ENCODE data around the gene KLK1. TPM values are rescaled to one million over a fixed set of nuclear protein-coding genes. Genes with fewer than 3 reads are reported as not detected.
"Not testable (repeated sequence)": the region's sequence is repeated elsewhere in the genome, so short reads cannot be mapped to it uniquely, and the experiment has no call there.

The KLK1 gene
- total RNA-seq, 1 experiment from 2014 or later, result not detected

DNA sequence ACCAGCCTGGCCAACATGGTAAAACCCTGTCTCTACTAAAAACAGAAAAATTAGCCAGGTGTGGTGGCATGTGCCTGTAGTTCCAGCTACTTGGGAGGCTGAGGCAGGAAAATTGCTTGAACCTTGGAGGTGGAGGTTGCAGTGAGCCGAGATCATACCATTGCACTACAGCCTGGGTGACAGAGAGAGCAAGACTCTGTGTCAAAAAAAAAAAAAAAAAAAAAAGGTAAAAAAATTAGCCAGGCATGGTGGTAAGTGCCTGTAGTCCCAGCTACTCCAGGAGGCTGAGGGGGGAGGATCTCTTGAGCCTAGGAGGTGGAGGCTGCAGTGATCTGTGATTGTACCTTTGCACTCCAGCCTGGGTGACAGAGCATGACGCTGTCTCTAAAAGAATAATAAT is 53.4 kb downstream of the KLK1 start, which contains the start of gene GPR32:
Gene GPR32 (plus strand): TSS at position 301 of the 400 bp plus-strand sequence. CDS start 137 bp downstream, outside the sequence.
- H3K9me3 ChIP-seq (replicated peaks); H3K4me1 ChIP-seq (replicated peaks); H3K36me3 ChIP-seq; DNase-seq (ENCODE audit: low read depth in 1 of 2, low spot score in 2 of 2); H3K27me3 ChIP-seq (replicated peaks); H3K27ac ChIP-seq; H3K4me3 ChIP-seq: not testable (repeated sequence)

Other genes with a start within 250 kb of the KLK1 start
- gene SYT3, start 183.9 kb downstream of the KLK1 start, total RNA-seq (2014; rRNA removed; shearing (Covaris generic)), result not detected in 2 replicates
- not detected in 2 replicates for gene C19orf81, start 174.3 kb downstream of the KLK1 start, total RNA-seq (2014; rRNA removed; shearing (Covaris generic))
- not detected in 2 replicates for gene SHANK1, start 104.0 kb downstream of the KLK1 start, total RNA-seq (2014; rRNA removed; shearing (Covaris generic))
- gene CLEC11A, start 100.4 kb downstream of the KLK1 start, total RNA-seq (2014; rRNA removed; shearing (Covaris generic)), result 0.56 and 1.7 TPM in 2 replicates
- gene GPR32, start 53.3 kb downstream of the KLK1 start, total RNA-seq (2014; rRNA removed; shearing (Covaris generic)), result not detected in 2 replicates
- gene ACP4, start 33.4 kb downstream of the KLK1 start, total RNA-seq (2014; rRNA removed; shearing (Covaris generic)), result not detected in 2 replicates
- not detected in 2 replicates for gene KLK15, start 9.8 kb upstream of the KLK1 start, total RNA-seq (2014; rRNA removed; shearing (Covaris generic))
- not detected in 2 replicates for gene KLK3, start 31.1 kb upstream of the KLK1 start, total RNA-seq (2014; rRNA removed; shearing (Covaris generic))
- not detected in 2 replicates for gene KLK2, start 49.7 kb upstream of the KLK1 start, total RNA-seq (2014; rRNA removed; shearing (Covaris generic))
- not detected in 2 replicates for gene KLK4, start 87.6 kb upstream of the KLK1 start, total RNA-seq (2014; rRNA removed; shearing (Covaris generic))
- gene KLK5, start 129.3 kb upstream of the KLK1 start, total RNA-seq (2014; rRNA removed; shearing (Covaris generic)), result not detected in 2 replicates
- not detected in 2 replicates for gene KLK6, start 145.8 kb upstream of the KLK1 start, total RNA-seq (2014; rRNA removed; shearing (Covaris generic))
- not detected in 2 replicates for gene KLK7, start 160.1 kb upstream of the KLK1 start, total RNA-seq (2014; rRNA removed; shearing (Covaris generic))
- not detected in 2 replicates for gene KLK8, start 177.8 kb upstream of the KLK1 start, total RNA-seq (2014; rRNA removed; shearing (Covaris generic))
- gene KLK10, start 195.9 kb upstream of the KLK1 start, total RNA-seq (2014; rRNA removed; shearing (Covaris generic)), result not detected in 2 replicates
- not detected in 2 replicates for gene KLK11, start 202.8 kb upstream of the KLK1 start, total RNA-seq (2014; rRNA removed; shearing (Covaris generic))
- not detected in 2 replicates for gene KLK12, start 211.2 kb upstream of the KLK1 start, total RNA-seq (2014; rRNA removed; shearing (Covaris generic))
- not detected in 2 replicates for gene KLK13, start 241.3 kb upstream of the KLK1 start, total RNA-seq (2014; rRNA removed; shearing (Covaris generic))

All from SJSA1 (cell line).